ENCODE results near the gene BRMS1.
A peak's percentile ranks its signal among the peaks of the same experiment; 100 is the strongest.
"Not testable (repeated sequence)": the region's sequence is repeated elsewhere in the genome, so short reads cannot be mapped to it uniquely, and the experiment has no call there.

The BRMS1 gene

DNA sequence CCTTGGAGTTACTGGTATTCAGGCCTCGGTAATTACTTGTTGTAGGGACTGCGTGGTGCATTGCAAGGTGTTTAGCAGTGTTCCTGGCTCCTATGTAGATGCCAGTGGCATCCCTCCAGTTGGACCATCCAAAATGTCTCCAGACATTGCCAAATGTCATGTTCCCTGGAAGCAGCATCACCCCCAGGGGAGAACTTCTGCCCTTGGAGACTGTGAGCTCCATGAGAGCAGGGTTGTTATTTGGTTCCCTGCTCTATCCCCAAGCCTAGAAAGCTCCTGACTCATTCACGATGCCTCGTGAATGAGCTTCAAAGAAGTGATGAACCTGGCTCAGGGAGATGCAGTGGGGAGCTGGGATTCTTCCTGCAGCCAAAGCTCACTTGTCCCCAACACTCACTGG, 23.3 kb downstream of the BRMS1 start:
- no peak for DNase-seq

DNA sequence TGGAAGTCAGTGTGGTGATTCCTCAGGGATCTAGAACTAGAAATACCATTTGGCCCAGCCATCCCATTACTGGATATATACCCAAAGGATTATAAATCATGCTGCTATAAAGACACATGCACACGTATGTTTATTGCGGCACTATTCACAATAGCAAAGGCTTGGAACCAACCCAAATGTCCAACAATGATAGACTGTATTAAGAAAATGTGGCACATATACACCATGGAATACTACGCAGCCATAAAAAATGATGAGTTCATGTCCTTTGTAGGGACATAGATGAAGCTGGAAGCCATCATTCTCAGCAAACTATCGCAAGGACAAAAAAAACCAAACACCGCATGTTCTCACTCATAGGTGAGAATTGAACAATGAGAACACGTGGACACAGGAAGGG, 24.2 kb downstream of the BRMS1 start:
- not testable (repeated sequence) for DNase-seq

DNA sequence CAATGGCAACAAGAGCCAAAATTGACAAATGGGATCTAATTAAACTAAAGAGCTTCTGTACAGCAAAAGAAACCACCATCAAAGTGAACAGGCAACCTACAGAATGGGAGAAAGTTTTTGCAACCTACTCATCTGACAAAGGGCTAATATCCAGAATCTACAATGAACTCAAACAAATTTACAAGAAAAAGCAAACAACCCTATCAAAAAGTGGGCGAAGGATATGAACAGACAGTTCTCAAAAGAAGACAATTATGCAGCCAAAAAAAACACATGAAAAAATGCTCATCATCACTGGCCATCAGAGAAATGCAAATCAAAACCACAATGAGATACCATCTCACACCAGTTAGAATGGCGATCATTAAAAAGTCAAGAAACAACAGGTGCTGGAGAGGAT, 24.6 kb downstream of the BRMS1 start:
- not testable (repeated sequence) for DNase-seq

DNA sequence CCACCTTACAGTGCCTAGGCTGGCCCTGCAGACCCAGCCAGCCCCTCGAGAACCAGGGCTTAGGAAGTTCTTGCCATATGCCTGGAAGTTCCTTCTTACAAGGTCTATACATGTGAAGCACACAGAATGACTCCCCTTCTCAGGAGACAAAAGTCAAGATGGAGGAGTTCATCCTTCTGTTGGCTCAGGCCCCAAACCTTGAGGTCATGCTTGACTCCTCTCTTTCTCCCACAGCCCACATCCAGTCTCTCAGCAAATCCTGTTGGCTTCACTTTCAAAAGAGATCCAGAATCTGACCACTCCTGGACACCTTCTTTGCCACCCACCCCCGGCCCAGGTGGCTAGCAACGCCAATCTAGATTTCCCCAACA, 26.3 kb downstream of the BRMS1 start:
- DNase-seq, result no peak

DNA sequence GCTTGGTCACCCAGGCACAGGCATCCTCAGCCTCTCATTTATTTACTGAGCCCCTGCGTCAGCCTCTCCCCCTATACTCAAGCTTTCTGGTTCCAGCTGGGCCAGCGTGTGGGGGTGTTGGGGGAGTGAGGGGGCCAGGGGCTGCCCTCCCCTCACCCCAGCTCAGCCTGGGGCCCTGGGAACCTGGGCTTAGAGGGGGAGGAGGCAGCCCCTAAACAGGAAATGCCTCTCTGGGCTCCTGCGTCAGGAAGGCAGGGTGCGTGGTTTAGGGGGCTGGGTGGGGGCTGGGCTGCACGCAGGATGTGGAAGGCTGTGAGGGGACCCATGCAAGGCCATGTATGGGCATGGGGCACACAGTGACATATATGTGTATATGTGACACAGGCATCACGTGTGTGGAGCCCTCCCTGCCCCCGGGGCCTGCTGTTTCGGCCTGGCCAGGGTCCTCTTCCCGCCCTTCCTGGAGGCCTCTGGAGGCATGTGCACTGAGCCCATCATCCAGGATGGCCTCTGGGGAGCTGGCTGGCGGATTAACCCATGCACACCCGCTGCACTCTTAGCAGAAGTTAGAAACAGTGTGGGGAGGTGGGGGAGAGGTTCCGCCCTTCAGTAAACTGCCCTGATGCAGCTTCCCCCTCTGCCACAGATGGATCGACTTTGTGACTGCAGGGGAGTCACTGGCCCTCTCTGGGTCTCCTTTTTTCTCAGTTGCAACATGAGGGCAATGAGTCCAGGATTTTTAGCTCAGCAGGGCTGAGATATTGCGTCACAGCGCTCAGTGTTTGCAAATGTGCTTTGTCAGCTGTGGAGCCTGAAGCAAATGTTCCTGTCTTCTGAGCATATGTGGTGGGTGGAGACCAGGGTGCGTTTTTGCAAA, 26.9 kb downstream of the BRMS1 start:
- DNase-seq, result no peak

DNA sequence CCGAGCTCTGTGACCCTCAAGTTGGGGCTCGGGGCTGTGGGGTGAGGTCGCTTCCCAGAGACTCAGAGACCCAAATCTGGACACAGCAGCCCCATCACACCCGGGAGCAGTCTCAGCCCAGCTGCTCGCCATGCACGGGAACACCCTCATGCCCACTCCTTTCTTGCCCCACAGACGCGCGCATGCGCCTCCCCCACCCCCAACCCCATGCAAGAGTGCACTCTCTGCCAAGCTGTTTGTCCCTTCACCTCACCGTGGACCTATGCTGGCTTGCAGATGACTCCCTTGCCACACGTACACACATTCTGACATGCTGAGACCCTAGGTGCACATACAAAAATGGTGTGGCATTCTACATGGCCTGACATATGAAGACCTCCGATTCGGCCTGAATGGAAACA, 27.6 kb downstream of the BRMS1 start:
- DNase-seq, result no peak

DNA sequence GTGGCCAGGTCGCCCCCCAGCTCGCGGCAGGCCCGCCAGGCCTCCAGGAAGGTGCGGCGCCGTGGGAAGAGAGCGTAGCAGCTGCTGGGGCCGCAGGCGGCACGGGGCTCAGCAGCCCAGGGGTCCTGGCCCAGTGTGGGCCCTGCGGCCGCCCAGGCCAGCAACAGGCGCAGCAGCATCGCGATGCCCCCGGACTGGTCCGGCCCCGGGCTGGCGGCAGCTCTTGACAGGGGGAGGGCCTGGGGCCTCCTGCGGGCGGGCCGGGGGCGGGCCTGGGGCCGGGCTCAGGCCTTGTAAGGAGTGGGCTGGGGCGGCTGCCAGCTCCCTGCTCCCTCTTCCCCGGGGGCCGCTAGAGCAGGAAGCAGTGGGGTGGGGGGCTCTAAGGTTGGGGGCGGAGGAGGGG, 28.1 kb downstream of the BRMS1 start, which contains the start of gene CD248:
CD248 (minus strand) TSS at position 196 of the 403 bp plus-strand sequence; CDS start at position 179, 17 bp downstream.
- DNase-seq, result no peak

DNA sequence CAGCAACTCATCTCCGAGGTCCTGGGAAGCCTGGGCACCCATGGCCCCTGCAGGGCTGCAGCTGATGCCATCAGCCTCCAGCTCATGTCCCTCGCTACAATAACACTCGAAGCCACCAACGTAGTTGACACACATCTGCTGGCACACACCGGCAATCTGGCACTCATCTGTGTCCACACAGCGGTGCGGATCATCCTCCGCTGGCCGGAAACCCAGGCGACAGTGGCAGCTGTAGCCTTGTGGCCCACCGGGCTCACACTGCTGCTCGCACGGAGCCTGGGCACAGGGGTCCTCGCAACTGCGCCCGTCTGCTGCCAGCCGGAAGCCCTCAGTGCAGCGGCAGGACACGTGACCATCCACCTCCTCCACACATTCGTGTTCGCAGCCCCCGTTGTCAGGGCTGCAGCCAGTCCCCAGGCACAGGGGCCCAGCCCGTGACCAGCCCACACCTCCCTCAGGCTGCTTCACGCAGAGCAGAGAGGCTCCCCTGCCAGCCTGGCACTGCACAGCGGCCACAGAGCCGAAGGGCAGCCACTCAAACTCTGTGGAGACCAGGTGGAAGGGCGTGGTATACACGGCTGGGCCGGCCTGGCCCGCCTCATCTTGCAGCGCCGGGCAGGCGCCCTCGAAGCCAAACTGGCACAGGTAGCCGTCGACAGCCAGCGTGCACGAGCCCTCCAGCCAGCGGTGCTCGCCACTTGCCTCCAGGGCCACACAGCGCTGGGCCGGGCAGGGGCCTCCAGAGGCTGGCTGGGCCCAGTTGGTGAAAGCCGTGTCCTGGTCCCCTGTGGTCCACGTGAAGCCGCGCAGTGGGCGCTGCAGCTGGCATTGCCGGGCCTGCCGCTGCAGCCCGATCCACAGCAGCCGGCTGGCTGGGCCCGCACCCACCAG, 28.7 kb downstream of the BRMS1 start:
- DNase-seq, result no peak

DNA sequence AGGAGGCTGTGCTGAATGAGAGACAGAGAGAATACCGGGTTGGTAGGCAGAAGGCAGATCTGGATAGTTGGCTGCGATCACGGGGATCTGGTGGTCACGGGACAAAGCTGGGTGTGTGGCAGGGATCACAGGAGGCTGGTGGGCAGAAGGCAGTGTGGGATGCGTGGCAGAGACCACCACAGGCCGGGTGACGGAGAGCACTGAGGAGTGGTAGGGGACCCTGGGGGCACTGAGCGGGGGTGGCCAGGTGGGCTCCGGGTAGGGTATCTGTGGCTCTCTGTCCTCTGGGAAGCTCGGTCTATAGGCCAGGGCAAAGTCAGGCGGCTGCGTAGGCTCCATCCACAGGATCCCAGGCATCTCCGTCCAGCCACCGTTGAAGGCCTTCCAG, 29.4 kb downstream of the BRMS1 start:
- no peak for DNase-seq

DNA sequence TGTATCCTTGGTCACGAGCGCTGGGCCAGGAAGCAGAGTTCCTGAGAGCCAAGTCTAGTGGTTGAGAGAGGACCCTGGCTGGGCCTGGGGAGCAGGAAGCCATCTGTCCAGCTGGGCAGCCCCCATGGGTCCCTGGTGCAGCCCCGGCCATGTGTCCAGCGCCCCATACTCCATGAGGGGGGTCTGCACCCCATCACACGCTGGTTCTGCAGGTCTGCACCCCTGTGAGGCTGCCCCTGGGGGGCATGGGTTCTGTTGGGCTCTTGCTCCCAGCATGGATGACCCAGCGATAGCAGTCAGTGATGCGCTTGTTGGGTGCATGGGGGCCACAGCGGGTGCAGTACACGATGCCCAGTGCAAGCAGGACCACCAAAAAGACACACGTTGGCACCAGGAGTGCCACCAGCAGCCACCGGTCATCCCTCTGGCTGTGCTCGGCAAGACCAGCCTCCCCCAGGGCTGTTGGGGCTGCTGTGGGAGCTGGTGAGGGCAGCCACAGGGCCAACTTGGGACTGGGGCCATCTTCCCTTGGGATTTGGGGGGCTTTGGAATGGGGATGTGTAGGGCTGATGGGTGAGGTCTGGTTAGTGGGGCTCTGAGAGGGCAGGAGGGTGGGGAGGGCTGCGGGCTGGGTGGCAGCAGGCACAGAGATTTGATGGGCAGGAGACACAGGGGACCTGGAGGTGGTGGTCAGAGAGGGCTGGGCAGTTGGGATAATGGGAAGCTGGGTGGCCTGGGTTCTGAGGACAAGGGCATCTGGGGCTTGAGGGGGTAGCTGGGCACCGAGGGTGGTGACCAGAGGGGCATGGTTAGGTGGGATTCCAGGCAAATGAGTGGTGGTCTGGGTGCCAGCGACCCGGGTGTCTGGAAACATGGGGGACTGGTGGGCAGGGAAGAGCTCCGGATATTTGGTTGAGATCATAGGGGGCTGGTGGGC, 30.1 kb downstream of the BRMS1 start:
- DNase-seq, result no peak

DNA sequence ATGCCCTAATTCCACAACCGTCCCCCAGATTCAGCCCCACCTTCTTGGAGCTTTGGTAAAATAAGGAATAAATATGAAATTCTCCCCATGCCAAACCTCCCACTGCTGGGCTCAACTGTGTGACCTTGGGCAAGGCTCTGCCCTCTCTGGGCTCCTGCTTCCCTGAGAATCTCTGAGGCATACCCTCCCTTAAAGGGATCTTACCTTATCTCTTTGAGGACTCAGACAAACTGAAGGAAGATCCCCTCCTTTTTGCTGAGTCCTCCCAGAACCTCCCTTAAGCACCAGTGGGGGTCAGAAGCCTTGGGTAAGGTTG, 30.8 kb downstream of the BRMS1 start:
- no peak for DNase-seq

DNA sequence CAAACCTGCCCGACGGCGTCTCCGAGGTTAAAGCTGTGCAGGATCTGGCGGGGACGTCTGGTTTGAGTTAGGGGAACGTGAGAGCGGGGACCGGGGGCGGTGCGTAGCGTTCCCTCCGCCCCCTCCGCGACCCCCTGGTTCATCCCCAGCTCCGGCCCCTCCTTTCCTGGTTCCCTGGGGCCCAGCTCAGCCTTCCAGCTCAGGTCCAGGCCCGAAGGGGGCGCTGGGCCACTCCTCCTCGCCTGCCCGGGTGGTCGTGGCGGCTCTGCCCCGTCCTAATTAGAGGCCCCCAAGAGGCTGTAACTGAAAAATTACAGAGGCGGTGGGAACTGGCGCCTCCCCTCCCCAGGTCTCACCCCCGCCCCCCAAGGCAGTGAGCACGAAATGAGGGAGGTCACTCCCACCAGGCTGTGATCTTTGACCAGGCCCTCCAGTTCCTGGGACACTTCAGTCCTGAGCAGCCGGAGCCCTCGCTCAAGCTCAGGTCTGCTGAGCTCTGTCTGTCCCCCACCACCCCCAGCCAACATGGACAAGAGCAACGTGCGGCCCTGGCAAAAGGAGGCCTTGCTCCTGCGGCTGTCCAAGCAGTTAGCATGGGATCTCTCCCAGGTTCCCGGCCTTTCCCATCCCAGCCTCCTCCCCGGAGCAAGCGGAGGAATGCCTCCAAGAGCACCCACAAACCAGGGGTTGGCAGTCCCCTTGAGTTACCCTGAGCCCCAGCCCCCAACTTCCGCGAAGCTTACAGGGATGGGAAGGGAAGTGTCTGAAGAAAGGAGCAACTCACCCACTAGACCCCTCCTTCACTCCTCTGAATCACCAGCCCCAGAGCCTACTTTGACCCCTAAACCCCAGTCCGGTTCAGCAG, 31.4 kb downstream of the BRMS1 start:
- DNase-seq, result no peak

DNA sequence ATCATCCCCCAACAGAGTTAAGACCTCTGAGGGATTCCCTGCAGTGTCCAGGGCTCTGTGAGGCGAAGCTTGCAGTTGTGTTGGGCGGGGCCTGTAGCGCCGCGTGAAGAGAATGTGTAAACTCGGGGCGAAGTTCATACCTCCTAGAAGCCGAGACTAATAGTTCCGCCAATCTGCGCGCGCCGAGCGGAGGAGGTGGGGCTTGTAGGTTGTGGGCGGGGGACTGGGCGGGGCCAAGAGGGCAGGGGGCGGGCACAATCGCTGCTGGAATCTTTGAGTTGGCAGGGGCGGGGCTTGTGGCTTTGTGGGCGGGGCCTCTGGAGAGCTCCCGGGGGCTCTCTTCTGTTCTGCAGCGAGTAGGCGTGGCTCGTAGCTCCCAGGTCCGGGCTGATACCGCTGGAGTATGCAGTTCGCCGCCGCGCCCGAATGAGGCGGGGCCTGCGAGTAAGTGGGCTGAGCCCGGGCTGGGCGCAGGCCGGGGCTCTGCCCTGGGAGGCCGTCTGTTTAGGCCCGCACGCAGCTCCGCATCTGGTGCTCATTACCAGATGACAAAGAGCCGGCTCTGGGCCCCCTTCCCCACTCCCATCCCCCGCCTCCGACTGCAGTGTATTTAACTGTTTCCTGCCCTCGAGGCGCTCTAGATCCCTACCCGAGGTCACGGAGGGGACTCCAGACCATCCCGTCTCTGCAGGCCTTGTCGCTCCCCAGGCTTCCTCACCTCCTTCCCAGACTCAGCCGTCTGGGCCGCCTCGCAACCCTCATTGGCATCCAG, 32.2 kb downstream of the BRMS1 start:
- peak; percentile 96 to 97 for DNase-seq

DNA sequence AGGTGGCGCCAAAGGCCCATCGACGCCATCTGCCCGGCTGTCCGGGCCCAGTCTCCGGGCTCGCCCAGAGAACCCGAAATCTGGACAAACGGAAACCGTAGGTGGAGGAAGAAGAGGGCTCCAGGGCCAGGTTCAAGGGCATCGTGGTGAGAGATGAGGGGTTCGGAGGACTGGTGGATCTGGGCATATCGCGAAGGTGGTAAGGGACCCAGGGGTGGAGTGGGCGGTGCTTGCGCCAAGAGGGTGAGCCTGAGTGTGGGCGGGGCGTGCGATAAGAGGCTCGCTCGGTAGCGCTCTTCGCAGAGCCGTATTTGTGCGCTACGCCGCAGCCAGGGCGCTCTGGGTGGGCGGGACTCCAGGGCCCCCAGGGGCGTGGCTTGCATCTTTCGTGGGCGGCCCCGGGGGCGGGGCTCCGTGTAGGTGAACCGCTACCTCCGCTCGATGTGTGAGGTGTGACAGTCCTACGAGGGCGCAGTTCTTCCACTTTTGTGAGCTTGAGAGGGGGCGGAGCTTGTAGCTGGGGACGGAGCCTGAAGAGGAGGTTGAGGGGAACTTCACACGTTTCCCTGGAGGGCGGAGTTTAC, 32.8 kb downstream of the BRMS1 start:
- peak; percentile 97 to 98 for DNase-seq

DNA sequence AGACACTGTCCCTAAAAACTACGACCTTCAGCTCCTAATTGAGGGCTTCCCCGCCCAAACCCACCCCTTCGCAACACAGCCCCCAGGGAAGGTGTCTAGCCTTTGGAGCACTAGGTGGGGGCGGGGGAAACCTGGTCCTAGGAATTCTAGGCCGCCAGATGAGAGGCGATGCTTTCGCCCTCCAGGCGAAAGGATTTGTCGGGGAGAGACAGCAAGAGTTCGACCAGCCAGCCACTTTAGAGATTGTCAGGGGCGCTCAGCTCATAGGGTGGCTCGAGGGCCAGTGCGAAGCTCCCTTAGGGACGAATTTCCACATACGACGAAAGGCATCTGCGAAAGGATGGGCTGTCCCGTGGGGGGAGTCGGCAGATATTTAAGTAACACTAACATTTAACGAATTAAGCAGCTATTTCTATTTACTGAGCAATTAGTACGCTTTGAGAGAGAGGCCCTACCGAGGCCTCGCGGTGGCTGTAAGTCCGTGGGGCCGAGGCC, 33.4 kb downstream of the BRMS1 start:
- DNase-seq, result no peak

DNA sequence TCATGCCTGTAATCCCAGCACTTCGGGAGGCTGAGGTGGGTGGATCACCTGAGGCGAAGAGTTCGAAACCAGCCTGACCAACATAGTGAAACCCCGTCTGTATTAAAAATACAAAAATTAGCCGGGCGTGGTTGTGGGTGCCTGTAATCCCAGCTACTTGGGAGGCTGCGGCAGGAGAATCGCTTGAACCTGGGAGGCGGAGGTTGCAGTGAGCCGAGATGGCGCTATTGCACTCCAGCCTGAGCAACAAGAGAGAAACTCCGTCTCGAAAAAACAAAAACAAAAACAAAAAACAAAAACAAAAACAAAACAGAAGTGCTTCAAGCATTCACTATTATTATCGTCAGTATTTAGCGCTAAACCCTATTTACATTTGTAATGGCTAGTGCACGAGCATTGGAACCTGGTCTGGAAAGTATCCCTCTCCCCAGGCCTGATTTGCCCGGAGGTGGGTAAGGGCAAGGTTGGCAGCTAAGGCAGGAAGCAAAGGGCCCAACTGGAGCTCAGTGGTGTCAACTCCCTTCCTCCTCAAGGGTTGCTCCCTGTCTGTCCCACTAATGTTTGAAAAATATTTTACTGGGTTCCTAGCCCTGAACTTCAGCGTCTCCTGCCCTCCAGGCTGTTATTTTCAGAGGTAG, 34.0 kb downstream of the BRMS1 start:
- DNase-seq, result not testable (repeated sequence)

DNA sequence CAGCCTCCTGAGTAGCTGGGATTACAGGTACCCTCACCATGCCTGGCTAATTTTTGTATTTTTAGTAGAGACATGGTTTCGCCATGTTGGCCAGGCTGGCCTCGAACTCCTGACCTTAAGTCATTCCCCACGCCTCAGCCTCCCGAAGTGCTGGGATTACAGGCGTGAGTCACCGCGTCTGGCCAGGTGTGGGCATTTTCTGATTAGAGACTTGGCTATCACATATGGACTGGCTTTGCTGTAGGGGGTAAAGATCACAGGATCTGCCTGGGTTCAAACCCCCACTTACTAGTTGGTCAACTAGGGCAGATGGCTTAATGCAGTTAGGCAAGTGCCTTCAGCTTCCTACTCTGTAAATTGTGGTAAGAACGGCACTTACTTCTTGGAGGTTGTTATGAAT, 34.6 kb downstream of the BRMS1 start:
- DNase-seq, result no peak

DNA sequence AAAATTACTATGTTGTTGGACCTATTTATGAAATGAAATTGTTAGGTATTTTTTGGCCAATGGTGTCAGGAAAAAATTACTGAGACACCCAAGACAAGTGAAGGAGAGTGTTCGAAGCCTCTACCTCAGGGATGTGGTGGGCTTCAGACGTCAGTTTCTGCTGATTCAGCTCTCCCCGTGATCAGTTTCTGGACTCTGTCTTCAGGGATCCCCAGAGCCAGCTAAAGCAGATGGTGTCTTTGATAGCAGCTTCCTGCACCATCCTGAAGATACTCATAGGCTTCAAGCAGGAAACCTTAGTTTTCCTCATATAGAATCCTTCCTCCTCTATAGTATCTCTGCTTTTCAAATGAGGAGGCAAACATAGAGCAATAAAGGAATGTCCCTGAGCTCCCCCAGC, 35.4 kb downstream of the BRMS1 start:
- no peak for DNase-seq

DNA sequence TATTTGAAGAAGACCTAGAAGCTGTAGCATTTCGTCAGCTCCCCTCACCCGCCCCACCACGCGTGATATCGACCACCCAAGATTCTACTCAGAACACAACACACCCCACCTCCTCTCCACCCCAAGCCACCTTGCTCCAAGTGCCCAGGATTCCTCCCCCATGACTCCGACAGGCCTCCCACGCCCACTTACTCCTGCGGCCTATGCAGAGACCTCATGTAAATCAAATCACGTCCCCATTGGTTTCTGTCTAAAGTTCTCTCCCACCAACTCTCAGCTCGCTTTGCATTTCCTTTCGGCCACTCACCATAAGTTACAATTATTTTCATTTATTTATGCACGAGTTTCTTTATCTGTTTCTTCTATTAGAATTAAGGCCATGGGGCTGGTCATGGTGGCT, 42.2 kb downstream of the BRMS1 start:
- no peak for DNase-seq

DNA sequence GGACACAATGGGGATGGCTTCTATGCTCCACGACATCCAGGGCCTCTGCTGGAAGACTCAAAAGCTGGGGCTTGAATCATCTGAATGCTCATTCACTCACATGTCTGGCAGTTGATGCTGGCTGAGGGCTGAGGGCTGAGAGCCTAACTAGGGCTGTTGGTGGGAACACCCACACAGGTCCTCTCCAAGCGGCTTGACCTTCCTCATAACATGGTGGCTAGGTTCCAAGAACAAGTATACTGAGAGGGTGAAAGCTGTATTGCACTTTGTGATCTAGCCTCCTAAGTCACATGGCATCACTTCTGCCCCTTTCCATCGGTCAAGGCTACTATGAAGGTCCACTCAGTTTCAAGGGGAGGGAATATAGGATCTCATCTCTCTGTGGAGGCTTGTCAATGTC, 45.7 kb downstream of the BRMS1 start:
- no peak for DNase-seq
